IPS-NIHi7 (cell line): ENCODE measurements around the gene KRTAP10-12.

Experiments
- DNase-seq: peaks from one replicate; pipeline ENCODE4 v3.0.0; 2012; ENCODE audit warnings: mixed read lengths; ENCODE audit errors: extremely low spot score

Gene KRTAP10-12

DNA sequence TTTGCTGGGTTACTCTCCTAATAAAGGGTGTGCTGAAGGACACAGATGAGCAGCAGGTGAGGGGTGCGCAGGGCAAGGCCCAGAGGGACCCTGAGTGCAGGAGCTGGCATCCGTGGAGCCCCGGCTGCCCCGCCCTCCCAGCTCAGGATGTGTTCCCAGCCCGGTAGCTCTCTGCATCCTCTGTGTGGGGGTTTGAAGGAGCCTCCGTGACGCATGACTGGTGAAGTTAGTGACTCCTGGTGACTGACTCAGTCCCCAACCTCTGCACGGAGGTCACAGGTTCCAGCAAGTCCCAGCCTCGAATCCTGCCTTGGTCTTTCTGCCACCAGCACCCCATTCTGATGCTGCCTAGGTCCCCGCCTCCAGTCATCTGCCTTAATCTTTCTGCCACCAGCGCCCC, 36.0 kb downstream of the KRTAP10-12 start:
- DNase-seq, result no peak

GRCh38 chr21:44734026-44734745, 37.2 kb downstream of the KRTAP10-12 start:
- DNase-seq, result no peak

- no peak for DNase-seq
These were observed 37.9 kb downstream of the KRTAP10-12 start for GRCh38 chr21:44734841-44735240.

GRCh38 chr21:44735821-44736220, 38.8 kb downstream of the KRTAP10-12 start:
- no peak for DNase-seq

DNA sequence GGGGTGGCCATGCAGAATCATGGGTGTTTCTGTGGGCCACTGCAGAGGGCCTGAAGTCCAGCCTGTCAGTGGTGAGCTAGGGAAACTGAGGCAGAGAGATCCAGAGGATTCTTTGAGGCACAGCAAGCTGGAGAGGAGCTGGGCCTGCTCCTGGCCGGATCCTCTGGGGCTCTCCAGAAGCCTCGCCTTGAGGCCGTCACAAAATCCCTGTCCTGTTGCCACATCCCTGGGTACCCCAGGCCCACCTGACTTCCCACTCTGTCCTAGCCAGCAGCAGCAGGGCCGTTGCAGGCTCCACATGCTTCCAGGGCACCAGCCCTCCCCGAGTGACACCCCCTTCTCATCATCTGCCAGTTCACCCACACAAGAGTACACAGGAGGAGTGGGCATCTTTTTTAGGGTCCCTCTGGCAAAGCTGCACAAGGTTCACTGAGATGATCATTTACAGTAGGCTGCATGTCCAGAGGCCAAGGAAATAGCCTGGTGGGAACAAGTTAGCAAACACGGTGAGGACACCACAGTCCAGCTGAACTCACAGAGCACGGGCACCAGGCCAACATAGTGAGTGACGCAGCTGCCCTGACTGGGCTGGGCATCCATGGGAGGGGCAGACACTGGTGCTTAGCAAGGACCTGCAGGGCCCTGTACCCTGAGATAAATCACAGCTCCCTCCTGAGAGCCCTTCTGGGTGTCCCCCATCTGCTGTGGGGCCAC, 39.5 kb downstream of the KRTAP10-12 start:
- DNase-seq, result no peak

DNA sequence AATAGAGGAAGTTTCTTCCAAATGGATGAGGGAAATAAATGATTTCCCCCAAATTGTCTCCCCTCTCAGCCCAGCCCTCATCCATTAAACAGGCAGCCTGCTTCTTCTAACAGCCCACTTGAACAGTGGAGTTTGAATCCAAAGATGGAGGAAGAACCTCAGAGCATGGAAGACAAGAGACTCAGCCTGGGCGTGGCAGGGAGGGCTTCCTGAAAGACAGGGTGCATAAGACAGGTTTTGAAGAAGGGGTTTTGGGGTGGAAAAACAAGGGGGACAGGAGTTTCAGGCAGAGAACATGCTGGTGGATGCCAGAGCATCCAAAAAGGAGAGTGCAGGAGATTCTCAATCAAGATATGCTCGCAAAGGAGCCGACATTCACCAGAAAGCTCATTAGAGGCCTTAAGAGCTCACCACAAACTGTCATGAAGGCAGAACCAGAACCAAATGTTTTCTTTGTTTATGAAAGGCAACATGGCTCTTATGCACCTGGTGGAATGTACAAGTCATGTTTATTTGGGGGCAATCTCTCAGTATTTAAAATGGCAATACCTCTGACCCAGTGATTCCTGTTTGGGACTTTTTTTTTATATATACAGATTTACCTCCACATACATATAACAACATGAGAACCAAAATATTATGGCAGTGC, 40.9 kb downstream of the KRTAP10-12 start:
- no peak for DNase-seq

GRCh38 chr21:44738621-44739020, 41.6 kb downstream of the KRTAP10-12 start:
- DNase-seq, result no peak

DNA sequence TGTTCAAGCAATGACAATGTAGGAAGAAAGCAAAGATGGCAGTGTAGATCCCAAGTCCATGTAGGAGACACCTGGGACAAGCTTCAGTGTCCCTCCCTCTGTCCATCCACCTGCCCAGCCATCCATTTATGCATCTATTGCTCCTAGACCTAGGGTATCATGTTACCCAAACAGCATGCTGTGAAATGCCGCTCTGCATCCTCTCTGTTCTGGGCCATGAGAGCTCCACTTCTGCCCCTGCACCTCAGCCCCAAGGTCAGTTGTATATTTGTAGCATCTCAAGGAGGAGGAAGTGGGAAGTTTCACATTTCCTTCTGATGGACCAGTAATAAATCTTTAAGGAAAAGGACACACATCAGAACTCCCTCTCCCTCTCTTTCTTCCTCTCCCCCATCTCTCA, 42.3 kb downstream of the KRTAP10-12 start:
- no peak for DNase-seq

GRCh38 chr21:44740742-44741141, 43.8 kb downstream of the KRTAP10-12 start:
- no peak for DNase-seq

DNA sequence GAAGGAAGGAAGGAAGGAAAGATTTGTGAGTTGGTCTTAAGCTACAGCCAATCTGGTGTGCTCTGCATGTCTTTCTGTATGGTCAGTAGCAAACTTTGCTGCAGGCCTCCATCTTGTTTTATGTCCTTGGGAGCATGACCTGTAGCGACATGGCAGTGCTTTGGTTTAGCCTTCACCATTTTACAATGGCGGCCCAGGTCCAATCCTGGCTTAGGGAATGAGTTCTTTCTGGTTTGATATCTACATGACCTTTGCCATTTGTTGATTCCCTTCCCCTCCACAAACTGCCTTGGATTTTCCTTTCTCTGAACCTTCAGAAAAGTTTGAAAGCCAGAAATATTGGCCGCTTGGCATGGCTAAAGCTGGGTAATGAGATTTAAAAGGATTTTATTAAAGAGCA, 44.9 kb downstream of the KRTAP10-12 start:
- no peak for DNase-seq

- DNase-seq, result no peak
These were observed 45.6 kb downstream of the KRTAP10-12 start for GRCh38 chr21:44742418-44743153.
